CD4-positive, alpha-beta memory T cell (primary cell): Measurements from ENCODE around the gene KCNJ5. TPM values are rescaled to one million over a fixed set of nuclear protein-coding genes. Genes with fewer than 3 reads are reported as not detected.

Experiments used
- CTCF ChIA-PET: fragments of 350-600 bp; sonication (Branson Sonifier 250); formaldehyde crosslinking; loops from one replicate; lab custom pipeline; 2021; ENCODE audit warnings: inconsistent platforms; ENCODE audit not compliant: partially characterized antibody; lab: Charles Lee
- POLR2A ChIA-PET: fragments of 350-600 bp; sonication (Branson Sonifier 250); formaldehyde crosslinking; loops from one replicate; lab custom pipeline; 2021; ENCODE audit not compliant: partially characterized antibody; lab: Charles Lee
- DNase-seq, 5 donors: peaks; one replicate each; pipeline versions ENCODE4 v3.0.0 to v3.0.0-alpha.2; 2020 to 2022; ENCODE audit warnings: mixed read lengths in 1 of 5
- H3K27ac ChIP-seq: one replicate; pipeline ENCODE4 v1.7.0; 2013; ENCODE audit warnings: low read depth, low read length
- H3K27me3 ChIP-seq: 2 replicates; pipeline ENCODE4 v1.7.0; 2013; ENCODE audit warnings: mild to moderate bottlenecking, low read length, moderate library complexity; ENCODE audit not compliant: insufficient read depth
- H3K36me3 ChIP-seq: 2 replicates; pipeline ENCODE4 v1.7.0; 2013; ENCODE audit warnings: mild to moderate bottlenecking, low read length, moderate library complexity; ENCODE audit not compliant: insufficient read depth
- H3K4me1 ChIP-seq: 2 replicates; pipeline ENCODE4 v1.7.0; 2013; ENCODE audit warnings: mild to moderate bottlenecking, low read length, moderate library complexity; ENCODE audit not compliant: insufficient read depth
- H3K4me3 ChIP-seq, 2 donors: one replicate each; pipeline ENCODE4 v1.7.0; 2013; ENCODE audit warnings: low read length in 2 of 2, mild to moderate bottlenecking in 1 of 2
- H3K9me3 ChIP-seq, 2 donors: one replicate each; pipeline ENCODE4 v1.7.0; 2013; ENCODE audit warnings: low read length in 2 of 2, control low read depth in 1 of 2; ENCODE audit not compliant: control insufficient read depth in 1 of 2
- H3K27ac Mint-ChIP-seq, 7 donors: one replicate each; pipeline ENCODE4 v1.8.0; 2020 to 2021; ENCODE audit warnings: mixed read lengths in 7 of 7, mild to moderate bottlenecking in 6 of 7, inconsistent platforms in 3 of 7, moderate library complexity in 3 of 7
- H3K27me3 Mint-ChIP-seq, 2 donors: one replicate each; pipeline ENCODE4 v1.8.0; 2020 to 2021; ENCODE audit warnings: mixed read lengths in 2 of 2
- H3K36me3 Mint-ChIP-seq, 2 donors: one replicate each; pipeline ENCODE4 v1.8.0; 2020 to 2021; ENCODE audit warnings: mixed read lengths in 2 of 2, inconsistent platforms in 1 of 2, mild to moderate bottlenecking in 1 of 2
- H3K4me1 Mint-ChIP-seq, 4 donors: one replicate each; pipeline ENCODE4 v1.8.0; 2020 to 2021; ENCODE audit warnings: mixed read lengths in 4 of 4, mild to moderate bottlenecking in 1 of 4
- H3K4me3 Mint-ChIP-seq, 8 donors: one replicate each; pipeline ENCODE4 v1.8.0; 2020 to 2021; ENCODE audit warnings: mixed read lengths in 8 of 8, mild to moderate bottlenecking in 7 of 8, moderate library complexity in 6 of 8, inconsistent platforms in 3 of 8
- H3K9me3 Mint-ChIP-seq, 8 donors: one replicate each; pipeline ENCODE4 v1.8.0; 2020 to 2021; ENCODE audit warnings: mixed read lengths in 8 of 8, mild to moderate bottlenecking in 5 of 8, inconsistent platforms in 3 of 8, moderate library complexity in 1 of 8
- intact Hi-C: fragments of 100-400 bp; cut with micrococcal nuclease; formaldehyde crosslinking; loops from one replicate; pipeline ENCODE4 v1.15.1; 2023
- polyA plus RNA-seq, 2 donors: library from polyadenylated mRNA; unstranded; fragments of 300-500 nt; fragmentation: Illumina TruSeq; gene quantifications; one replicate each; pipeline ENCODE4 v1.2.3, GENCODE V29; 2021
- total RNA-seq, 2 experiments: library from RNA; stranded (reverse); gene quantifications; one replicate each; pipeline ENCODE4 v1.2.3, GENCODE V29; 2021

KCNJ5 gene
- total and polyA plus RNA-seq, 4 experiments from 2014 or later, result 0.23 to 0.33 TPM; not detected in 2

DNA sequence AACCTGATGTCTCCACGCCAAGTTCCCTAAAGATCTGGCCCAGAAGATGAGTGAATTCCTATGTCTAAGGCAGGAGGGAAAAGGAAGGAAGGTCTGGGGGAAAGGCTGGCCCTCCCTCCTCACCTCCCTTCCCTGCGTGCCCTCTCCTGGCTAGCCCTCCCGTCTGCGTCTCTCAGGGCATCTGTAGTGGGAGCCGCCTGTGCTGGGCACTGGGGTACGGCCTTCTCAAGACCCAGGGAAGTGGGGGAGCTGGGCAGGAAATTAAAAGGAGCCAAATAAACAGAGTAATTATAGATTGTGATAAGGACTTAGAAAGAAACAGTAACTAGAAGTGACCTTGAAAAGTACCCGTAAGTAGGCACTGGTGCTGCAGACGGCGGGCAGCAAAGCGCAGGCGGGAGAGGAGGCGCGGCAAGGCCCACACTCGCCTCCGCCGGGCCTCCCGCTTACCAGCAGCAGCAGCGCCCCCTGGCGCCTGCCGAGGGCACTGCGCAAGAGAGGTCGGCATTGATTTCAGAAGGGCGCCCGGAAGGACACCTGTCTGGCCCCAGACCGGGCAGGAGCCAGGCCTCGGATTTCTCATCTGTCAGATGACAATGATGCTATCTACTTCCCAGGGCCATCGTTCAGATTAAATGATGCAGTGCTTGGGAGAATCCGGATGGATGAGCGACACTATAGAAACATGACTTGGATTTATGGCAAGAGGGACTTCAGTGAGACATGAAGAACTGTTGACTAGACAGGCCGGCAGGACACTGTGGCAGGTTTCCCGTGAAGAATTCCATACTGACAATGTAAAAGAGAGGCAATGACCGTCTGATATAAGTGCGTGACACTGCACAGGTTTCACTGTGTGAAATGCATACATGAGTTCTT, 31.4 kb upstream of the KCNJ5 start:
- no peaks in the 10 kb centered on the region for H3K36me3 Mint-ChIP-seq

DNA sequence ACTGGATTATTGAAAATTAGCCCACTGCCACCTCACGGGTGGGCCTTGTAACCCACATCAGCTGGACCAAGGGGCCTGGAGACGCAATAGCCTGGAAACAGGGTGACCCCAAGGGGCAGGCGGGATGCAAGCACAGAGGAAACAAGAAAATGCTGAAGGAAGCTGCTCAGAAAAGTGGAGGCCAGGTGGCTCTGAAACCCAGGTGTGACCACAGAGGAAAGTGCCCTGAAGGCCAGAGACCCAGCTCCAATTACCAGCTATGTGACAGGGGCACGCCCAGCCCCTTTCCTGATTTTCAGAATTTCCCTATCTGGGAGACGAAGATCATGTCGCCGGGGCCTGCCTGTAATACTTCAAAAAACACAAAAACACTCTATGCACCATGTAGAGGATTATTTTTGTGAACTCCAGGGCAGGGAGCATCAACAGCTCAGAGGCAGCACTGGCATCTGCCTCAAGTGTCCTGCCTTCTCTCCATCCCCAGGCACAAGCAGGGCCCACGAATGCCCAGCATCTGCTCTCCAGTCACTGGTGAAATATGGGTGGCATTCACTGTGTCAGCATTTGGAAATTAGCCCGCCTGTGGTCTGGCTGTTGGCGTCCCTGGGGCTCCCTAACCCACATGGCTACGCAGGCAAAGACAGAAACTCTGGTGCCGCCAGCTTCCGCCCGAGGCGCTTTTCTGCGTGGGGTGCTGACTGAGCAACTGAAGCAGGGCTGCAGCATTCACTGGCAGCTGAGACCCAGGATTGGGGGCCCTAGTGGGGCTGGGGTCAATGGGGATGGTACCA, 30.4 kb upstream of the KCNJ5 start:
- intact Hi-C loops, result loop anchor here (1.0 kb wide), 5 partner anchors 29 to 829 kb away; no protein-coding TSS in a partner anchor
- no peaks in the 10 kb centered on the region for H3K9me3 Mint-ChIP-seq

More for the DNA sequence above, 31.4 kb upstream of the KCNJ5 start:
- Mint-ChIP-seq H3K9me3 (no peaks in the 10 kb centered on the region), H3K27ac (peak overlapping the region in 2 of 7 donors; percentile 14 to 71), H3K27me3 (peaks cover 0 to 2% of the 10 kb centered on the region in 2 donors), H3K4me1 (peaks cover 4 to 11% (median 7%) of the 10 kb centered on the region in 4 donors), H3K4me3 (peak overlapping the region in 2 of 8 donors; percentile 14 to 32)
- H3K9me3 ChIP-seq, result no peaks in the 10 kb centered on the region
- no peaks in the 10 kb centered on the region for H3K27me3 ChIP-seq
- no peaks in the 10 kb centered on the region for H3K4me1 ChIP-seq
- ChIA-PET POLR2A (no interaction called here), CTCF (interaction anchor here (0.9 to 6.6 kb wide), 17 partner anchors 9 to 702 kb away, joined by 3 to 58 read pairs (median 5); no protein-coding TSS in a partner anchor)
- H3K4me3 ChIP-seq, result no peak overlapping the region
- DNase-seq, result peak; percentile 66 to 76 (median 73)
- H3K36me3 ChIP-seq, result no peaks in the 10 kb centered on the region
- H3K27ac ChIP-seq, result no peak overlapping the region
- intact Hi-C loops, result loop anchor here (1.0 kb wide), 5 partner anchors 29 to 829 kb away; no protein-coding TSS in a partner anchor

GRCh38 chr11:128862406-128862805, 28.8 kb upstream of the KCNJ5 start:
- ChIA-PET POLR2A (no interaction called here), CTCF (interaction anchor here (1.0 to 6.6 kb wide), 5 partner anchors 10 to 705 kb away, joined by 5 to 58 read pairs (median 8); no protein-coding TSS in a partner anchor)
- Histone ChIP-seq H3K27ac (no peak overlapping the region), H3K4me3 (no peak overlapping the region), H3K27me3 (no peaks in the 10 kb centered on the region), H3K9me3 (no peaks in the 10 kb centered on the region), H3K4me1 (no peaks in the 10 kb centered on the region), H3K36me3 (no peaks in the 10 kb centered on the region)
- peaks cover 4 to 11% (median 7%) of the 10 kb centered on the region in 4 donors for H3K4me1 Mint-ChIP-seq
- H3K9me3 Mint-ChIP-seq, result no peaks in the 10 kb centered on the region
- H3K4me3 Mint-ChIP-seq, result no peak overlapping the region
- no peaks in the 10 kb centered on the region for H3K36me3 Mint-ChIP-seq
- DNase-seq, result no peak
- H3K27me3 Mint-ChIP-seq, result peaks cover 0 to 2% of the 10 kb centered on the region in 2 donors
- intact Hi-C loops, result no loop called here
- no peak overlapping the region for H3K27ac Mint-ChIP-seq

More for the DNA sequence above, 30.4 kb upstream of the KCNJ5 start:
- POLR2A ChIA-PET, result no interaction called here
- peaks cover 4 to 11% (median 7%) of the 10 kb centered on the region in 4 donors for H3K4me1 Mint-ChIP-seq
- H3K36me3 ChIP-seq, result no peaks in the 10 kb centered on the region
- no peak overlapping the region for H3K27ac Mint-ChIP-seq
- H3K9me3 ChIP-seq, result no peaks in the 10 kb centered on the region
- no peaks in the 10 kb centered on the region for H3K4me1 ChIP-seq
- peaks cover 0 to 2% of the 10 kb centered on the region in 2 donors for H3K27me3 Mint-ChIP-seq
- DNase-seq, result no peak
- no peak overlapping the region for H3K4me3 Mint-ChIP-seq
- H3K4me3 ChIP-seq, result no peak overlapping the region
- H3K36me3 Mint-ChIP-seq, result no peaks in the 10 kb centered on the region
- no peaks in the 10 kb centered on the region for H3K27me3 ChIP-seq
- CTCF ChIA-PET, result interaction anchor here (0.8 to 6.6 kb wide), 11 partner anchors 9 to 703 kb away, joined by 3 to 58 read pairs (median 4); no protein-coding TSS in a partner anchor
- no peak overlapping the region for H3K27ac ChIP-seq

DNA sequence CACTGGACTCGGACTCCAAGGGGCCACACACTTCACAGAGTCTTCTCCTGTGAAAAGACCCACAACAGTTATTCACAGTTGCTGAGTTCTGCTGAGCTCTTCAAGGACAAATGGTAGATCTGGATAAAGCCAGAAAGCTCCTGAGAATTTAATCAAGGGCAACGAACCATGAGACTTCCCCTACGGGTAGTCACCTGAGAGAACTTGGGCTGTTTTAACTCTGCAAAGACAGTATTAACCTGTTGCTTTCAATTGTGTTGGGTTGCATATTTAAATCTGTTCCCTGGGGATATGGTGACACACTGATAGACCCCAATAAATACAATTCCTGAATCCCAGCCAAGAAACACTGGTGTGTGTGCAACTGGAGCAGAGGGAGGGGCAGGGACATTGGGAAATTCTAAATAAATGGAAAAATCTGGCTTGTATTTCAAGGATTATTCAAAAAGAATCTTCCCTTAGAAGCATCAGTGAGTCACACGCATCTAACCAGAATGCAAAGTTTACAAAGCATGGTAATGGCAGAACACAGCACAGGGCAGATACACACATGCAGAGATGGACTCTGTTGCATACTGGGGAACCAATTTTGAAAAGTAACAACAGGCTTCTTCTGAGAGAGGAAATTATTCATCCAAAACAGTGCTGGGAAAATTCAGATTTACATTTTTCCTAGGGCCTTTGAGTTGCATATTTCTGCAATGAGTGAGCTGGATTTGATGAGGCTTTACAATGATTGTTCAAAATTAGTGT, 28.1 kb upstream of the KCNJ5 start:
- no peak overlapping the region for H3K4me3 Mint-ChIP-seq
- no peak overlapping the region for H3K4me3 ChIP-seq
- H3K36me3 ChIP-seq, result no peaks in the 10 kb centered on the region
- H3K36me3 Mint-ChIP-seq, result no peaks in the 10 kb centered on the region
- ChIA-PET CTCF (interaction anchor here (1.0 to 6.6 kb wide), 4 partner anchors 11 to 706 kb away, joined by 5 to 58 read pairs (median 10); no protein-coding TSS in a partner anchor), POLR2A (no interaction called here)
- DNase-seq, result no peak
- H3K27ac Mint-ChIP-seq, result no peak overlapping the region
- H3K9me3 ChIP-seq, result no peaks in the 10 kb centered on the region
- peaks cover 0 to 2% of the 10 kb centered on the region in 2 donors for H3K27me3 Mint-ChIP-seq
- intact Hi-C loops, result no loop called here
- H3K27ac ChIP-seq, result no peak overlapping the region
- peaks cover 4 to 11% (median 7%) of the 10 kb centered on the region in 4 donors for H3K4me1 Mint-ChIP-seq
- no peaks in the 10 kb centered on the region for H3K9me3 Mint-ChIP-seq
- H3K4me1 ChIP-seq, result no peaks in the 10 kb centered on the region
- no peaks in the 10 kb centered on the region for H3K27me3 ChIP-seq

DNA sequence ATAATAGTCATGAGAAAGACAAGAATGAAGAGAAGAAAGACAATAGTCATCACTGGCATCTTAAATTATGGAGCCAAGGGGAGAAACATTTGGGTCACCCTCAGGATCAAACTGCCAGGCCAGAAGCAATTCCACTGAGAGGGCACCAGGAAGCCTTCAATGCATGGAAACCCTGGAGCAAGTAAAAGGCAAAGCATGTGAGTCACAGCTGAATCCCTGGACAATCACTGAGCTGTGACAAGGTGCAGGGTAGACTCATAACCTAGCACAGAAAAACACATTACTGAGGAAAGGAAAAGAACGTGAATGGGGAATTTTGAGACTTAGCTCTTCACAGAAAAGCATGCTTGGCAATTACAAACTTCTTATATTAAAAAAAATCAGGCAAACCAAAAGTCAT, 25.7 kb upstream of the KCNJ5 start:
- Mint-ChIP-seq H3K4me1 (no peaks in the 10 kb centered on the region), H3K4me3 (no peak overlapping the region), H3K27ac (no peak overlapping the region), H3K9me3 (no peaks in the 10 kb centered on the region), H3K27me3 (no peaks in the 10 kb centered on the region), H3K36me3 (no peaks in the 10 kb centered on the region)
- Histone ChIP-seq H3K4me1 (no peaks in the 10 kb centered on the region), H3K36me3 (no peaks in the 10 kb centered on the region), H3K4me3 (no peak overlapping the region), H3K27ac (no peak overlapping the region), H3K27me3 (no peaks in the 10 kb centered on the region), H3K9me3 (no peaks in the 10 kb centered on the region)
- no peak for DNase-seq
- intact Hi-C loops, result no loop called here
- CTCF ChIA-PET, result interaction anchor here (1.0 to 2.4 kb wide), 8 partner anchors 12 to 708 kb away, joined by 3 to 6 read pairs (median 4); no protein-coding TSS in a partner anchor
- POLR2A ChIA-PET, result no interaction called here

GRCh38 chr11:128867277-128867676, 23.9 kb upstream of the KCNJ5 start, which contains the start of gene KCNJ1:
Gene KCNJ1 (minus strand): TSS chr11:128867296. CDS start chr11:128840243, 27,053 bp downstream.
- Histone ChIP-seq H3K4me3 (no peak within 1 kb of the TSS), H3K4me1 (no peaks in the 10 kb centered on the region), H3K27me3 (no peaks in the 10 kb centered on the region), H3K9me3 (no peaks in the 10 kb centered on the region), H3K27ac (no peak within 1 kb of the TSS), H3K36me3 (no peaks in the 10 kb centered on the region)
- peak within 1 kb of the TSS in 1 of 7 donors; percentile 3 for H3K27ac Mint-ChIP-seq
- POLR2A ChIA-PET, result interaction anchor here (1.5 kb wide), 1 partner anchor 172 kb away, joined by 4 read pairs; no protein-coding TSS in a partner anchor
- no peaks in the 10 kb centered on the region for H3K36me3 Mint-ChIP-seq
- CTCF ChIA-PET, result interaction anchor here (1.4 kb wide), 1 partner anchor 695 kb away, joined by 6 read pairs; no protein-coding TSS in a partner anchor
- no peaks in the 10 kb centered on the region for H3K27me3 Mint-ChIP-seq
- H3K4me1 Mint-ChIP-seq, result no peaks in the 10 kb centered on the region
- intact Hi-C loops, result no loop called here
- peak in 2 of 5 donors; percentile 17 to 27 for DNase-seq
- H3K9me3 Mint-ChIP-seq, result no peaks in the 10 kb centered on the region
- H3K4me3 Mint-ChIP-seq, result no peak within 1 kb of the TSS
